Measurements from ENCODE around the gene MDP1. TPM values are rescaled to one million over a fixed set of nuclear protein-coding genes. Genes with fewer than 3 reads are reported as not detected.

Gene MDP1
- total and polyA plus RNA-seq, 2 donors (not counting 1 experiment from before 2014, with no cell fraction given), result 14.4 to 22.1 TPM

GRCh38 chr14:24258548-24259265 is 42.8 kb upstream of the MDP1 start:
- TF ChIP-seq, protein P1, sequence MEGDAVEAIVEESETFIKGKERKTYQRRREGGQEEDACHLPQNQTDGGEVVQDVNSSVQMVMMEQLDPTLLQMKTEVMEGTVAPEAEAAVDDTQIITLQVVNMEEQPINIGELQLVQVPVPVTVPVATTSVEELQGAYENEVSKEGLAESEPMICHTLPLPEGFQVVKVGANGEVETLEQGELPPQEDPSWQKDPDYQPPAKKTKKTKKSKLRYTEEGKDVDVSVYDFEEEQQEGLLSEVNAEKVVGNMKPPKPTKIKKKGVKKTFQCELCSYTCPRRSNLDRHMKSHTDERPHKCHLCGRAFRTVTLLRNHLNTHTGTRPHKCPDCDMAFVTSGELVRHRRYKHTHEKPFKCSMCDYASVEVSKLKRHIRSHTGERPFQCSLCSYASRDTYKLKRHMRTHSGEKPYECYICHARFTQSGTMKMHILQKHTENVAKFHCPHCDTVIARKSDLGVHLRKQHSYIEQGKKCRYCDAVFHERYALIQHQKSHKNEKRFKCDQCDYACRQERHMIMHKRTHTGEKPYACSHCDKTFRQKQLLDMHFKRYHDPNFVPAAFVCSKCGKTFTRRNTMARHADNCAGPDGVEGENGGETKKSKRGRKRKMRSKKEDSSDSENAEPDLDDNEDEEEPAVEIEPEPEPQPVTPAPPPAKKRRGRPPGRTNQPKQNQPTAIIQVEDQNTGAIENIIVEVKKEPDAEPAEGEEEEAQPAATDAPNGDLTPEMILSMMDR (conservative IDR thresholded peaks at IDR 0.05 in 1 of 2, IDR thresholded peaks at IDR 0.05 in 1 of 2; ENCODE audit: low read depth in 1 of 2, low read length in 2 of 2), result no peak
- TF ChIP-seq EZH2 (IDR thresholded peaks at IDR 0.05; ENCODE audit: low read length, missing control alignments), result no peak
- no peak overlapping the region for H3K27ac ChIP-seq (ENCODE audit: insufficient read depth, low read length)
- no peaks in the 10 kb centered on the region for H3K36me3 ChIP-seq (ENCODE audit: control insufficient read depth, insufficient read depth, low read length)
- no peak overlapping the region for H2AFZ ChIP-seq (ENCODE audit: low read length)
- H3K27me3 ChIP-seq (ENCODE audit: control insufficient read depth, insufficient read depth, low read length), result no peaks in the 10 kb centered on the region
- no peaks in the 10 kb centered on the region for H3K79me2 ChIP-seq (ENCODE audit: control insufficient read depth, insufficient read depth, low read length)
- no peak for DNase-seq (ENCODE audit: low read depth in 2 of 2)
- H3K4me2 ChIP-seq (ENCODE audit: extremely low read depth, insufficient read depth, low read length), result no peak overlapping the region
- H3K4me1 ChIP-seq (ENCODE audit: control insufficient read depth, extremely low read depth, insufficient read depth, low read length), result no peaks in the 10 kb centered on the region
- no peak overlapping the region for H3K9ac ChIP-seq (ENCODE audit: insufficient read depth, low read length)
- H3K4me3 ChIP-seq (replicated peaks in 1 of 4; ENCODE audit: control extremely low read depth in 1 of 4, insufficient read depth in 1 of 4, low read depth in 3 of 4, low read length in 4 of 4), result no peak overlapping the region
- H4K20me1 ChIP-seq (ENCODE audit: control insufficient read depth, extremely low read depth, insufficient read depth, low read length), result no peaks in the 10 kb centered on the region
- H3K9me3 ChIP-seq (ENCODE audit: control insufficient read depth, insufficient read depth, low read depth, low read length), result no peaks in the 10 kb centered on the region

- Histone ChIP-seq H3K4me2 (ENCODE audit: extremely low read depth, insufficient read depth, low read length) (no peak overlapping the region), H3K36me3 (ENCODE audit: control insufficient read depth, insufficient read depth, low read length) (no peaks in the 10 kb centered on the region), H3K9me3 (ENCODE audit: control insufficient read depth, insufficient read depth, low read depth, low read length) (no peaks in the 10 kb centered on the region), H3K79me2 (ENCODE audit: control insufficient read depth, insufficient read depth, low read length) (no peaks in the 10 kb centered on the region), H3K4me1 (ENCODE audit: control insufficient read depth, extremely low read depth, insufficient read depth, low read length) (no peaks in the 10 kb centered on the region), H3K27ac (ENCODE audit: insufficient read depth, low read length) (no peak overlapping the region), H3K27me3 (ENCODE audit: control insufficient read depth, insufficient read depth, low read length) (no peaks in the 10 kb centered on the region), H2AFZ (ENCODE audit: low read length) (no peak overlapping the region), H3K9ac (ENCODE audit: insufficient read depth, low read length) (no peak overlapping the region), H4K20me1 (ENCODE audit: control insufficient read depth, extremely low read depth, insufficient read depth, low read length) (no peaks in the 10 kb centered on the region), H3K4me3 (replicated peaks in 1 of 4; ENCODE audit: control extremely low read depth in 1 of 4, insufficient read depth in 1 of 4, low read depth in 3 of 4, low read length in 4 of 4) (no peak overlapping the region)
- TF ChIP-seq, protein P1 (conservative IDR thresholded peaks at IDR 0.05 in 1 of 2, IDR thresholded peaks at IDR 0.05 in 1 of 2; ENCODE audit: low read depth in 1 of 2, low read length in 2 of 2), result no peak
- no peak for TF ChIP-seq EZH2 (IDR thresholded peaks at IDR 0.05; ENCODE audit: low read length, missing control alignments)
- DNase-seq (ENCODE audit: low read depth in 2 of 2), result no peak
Measured at GRCh38 chr14:24258119-24258518, 42.3 kb upstream of the MDP1 start.

- Histone ChIP-seq H3K4me3 (replicated peaks in 1 of 4; ENCODE audit: control extremely low read depth in 1 of 4, insufficient read depth in 1 of 4, low read depth in 3 of 4, low read length in 4 of 4) (no peak overlapping the region), H3K9me3 (ENCODE audit: control insufficient read depth, insufficient read depth, low read depth, low read length) (no peaks in the 10 kb centered on the region), H3K4me2 (ENCODE audit: extremely low read depth, insufficient read depth, low read length) (no peak overlapping the region), H3K4me1 (ENCODE audit: control insufficient read depth, extremely low read depth, insufficient read depth, low read length) (no peaks in the 10 kb centered on the region), H3K9ac (ENCODE audit: insufficient read depth, low read length) (no peak overlapping the region), H2AFZ (ENCODE audit: low read length) (no peak overlapping the region), H3K27me3 (ENCODE audit: control insufficient read depth, insufficient read depth, low read length) (no peaks in the 10 kb centered on the region), H3K79me2 (ENCODE audit: control insufficient read depth, insufficient read depth, low read length) (no peaks in the 10 kb centered on the region), H3K27ac (ENCODE audit: insufficient read depth, low read length) (no peak overlapping the region), H3K36me3 (ENCODE audit: control insufficient read depth, insufficient read depth, low read length) (no peaks in the 10 kb centered on the region), H4K20me1 (ENCODE audit: control insufficient read depth, extremely low read depth, insufficient read depth, low read length) (no peaks in the 10 kb centered on the region)
- no peak for TF ChIP-seq EZH2 (IDR thresholded peaks at IDR 0.05; ENCODE audit: low read length, missing control alignments)
- TF ChIP-seq, protein P1 (conservative IDR thresholded peaks at IDR 0.05 in 1 of 2, IDR thresholded peaks at IDR 0.05 in 1 of 2; ENCODE audit: low read depth in 1 of 2, low read length in 2 of 2), result no peak
- no peak for DNase-seq (ENCODE audit: low read depth in 2 of 2)
Measured at GRCh38 chr14:24256960-24257359, 41.1 kb upstream of the MDP1 start.

Data from fibroblast of lung (primary cell).